NCI-H146 (cell line): Measurements from ENCODE around the gene GABRA5.
"Not testable (repeated sequence)": the region's sequence is repeated elsewhere in the genome, so short reads cannot be mapped to it uniquely, and the experiment has no call there.

ENCODE experiments used
- DNase-seq: peaks from one replicate; lab custom pipeline; 2025; lab: John Stamatoyannopoulos, UW

The GABRA5 gene

GRCh38 chr15:26866298-26867199 is at the start of gene GABRA5:
GABRA5 (plus strand) TSS chr15:26867062; CDS start chr15:26869249, 2,187 bp downstream.
- DNase-seq, result peak; percentile 3

DNA sequence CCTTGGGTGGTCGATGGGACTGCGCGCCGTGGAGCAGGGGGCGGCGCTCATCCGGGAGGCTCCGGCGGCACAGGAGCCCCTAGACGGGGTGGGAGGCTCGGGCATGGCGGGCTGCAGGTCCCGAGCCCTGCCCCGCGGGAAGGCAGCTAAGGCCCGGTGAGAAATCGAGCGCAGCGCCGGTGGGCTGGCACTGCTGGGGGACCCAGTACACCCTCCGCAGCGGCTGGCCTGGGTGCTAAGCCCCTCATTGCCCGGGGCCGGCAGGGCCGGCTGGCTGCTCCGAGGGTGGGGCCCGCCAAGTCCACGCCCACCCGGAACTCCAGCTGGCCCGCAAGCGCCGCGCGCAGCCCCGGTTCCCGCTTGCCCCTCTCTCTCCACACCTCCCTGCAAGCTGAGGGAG is 35.7 kb upstream of the GABRA5 start:
- DNase-seq, result not testable (repeated sequence)

DNA sequence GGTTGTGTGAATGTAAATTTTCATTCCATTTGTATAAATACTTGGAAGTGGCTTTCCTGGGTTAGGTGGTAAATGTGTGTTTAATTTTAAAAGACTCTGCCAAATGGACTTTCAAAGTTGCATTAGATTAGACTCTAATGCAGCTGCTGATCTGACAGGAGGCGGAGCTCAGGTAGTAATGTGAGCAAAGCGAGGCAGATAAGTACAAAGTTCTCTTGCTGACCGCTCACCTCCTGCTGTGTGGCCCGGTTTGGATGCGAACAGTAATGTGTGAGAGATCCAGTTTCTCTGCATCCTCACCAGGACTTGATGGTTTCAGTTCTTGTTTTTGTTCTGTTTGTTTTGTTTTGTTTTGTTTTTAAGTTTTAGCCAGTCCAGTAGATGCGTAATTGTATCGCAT is 34.9 kb upstream of the GABRA5 start:
- no peak for DNase-seq

- no peak for DNase-seq
Measured at GRCh38 chr15:26838742-26839460, 28.0 kb upstream of the GABRA5 start.

- DNase-seq, result no peak
Measured at GRCh38 chr15:26841514-26841913, 25.3 kb upstream of the GABRA5 start.

DNA sequence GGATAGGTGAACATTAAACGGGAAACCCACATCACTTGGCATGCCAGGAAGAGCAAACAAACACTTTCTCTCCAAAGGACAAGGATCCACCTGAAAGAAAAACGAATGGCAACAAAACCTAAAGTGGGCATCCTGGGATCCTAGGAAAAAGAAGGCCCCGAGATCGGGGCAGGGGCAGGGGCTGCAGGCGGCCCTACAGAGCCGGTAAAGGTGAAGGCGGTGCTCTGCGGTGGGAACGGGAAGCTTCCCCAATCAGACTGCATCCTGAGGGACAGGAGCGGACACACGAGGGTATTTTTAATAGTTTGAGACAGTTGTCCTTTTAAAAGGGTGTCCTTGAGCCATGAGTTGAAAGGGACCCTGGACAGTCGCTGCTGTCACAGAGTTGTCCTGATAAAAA is 24.9 kb upstream of the GABRA5 start:
- no peak for DNase-seq

GRCh38 chr15:26842391-26842790 is 24.5 kb upstream of the GABRA5 start:
- DNase-seq, result no peak

GRCh38 chr15:26844901-26845300 is 22.0 kb upstream of the GABRA5 start:
- DNase-seq, result no peak

DNA sequence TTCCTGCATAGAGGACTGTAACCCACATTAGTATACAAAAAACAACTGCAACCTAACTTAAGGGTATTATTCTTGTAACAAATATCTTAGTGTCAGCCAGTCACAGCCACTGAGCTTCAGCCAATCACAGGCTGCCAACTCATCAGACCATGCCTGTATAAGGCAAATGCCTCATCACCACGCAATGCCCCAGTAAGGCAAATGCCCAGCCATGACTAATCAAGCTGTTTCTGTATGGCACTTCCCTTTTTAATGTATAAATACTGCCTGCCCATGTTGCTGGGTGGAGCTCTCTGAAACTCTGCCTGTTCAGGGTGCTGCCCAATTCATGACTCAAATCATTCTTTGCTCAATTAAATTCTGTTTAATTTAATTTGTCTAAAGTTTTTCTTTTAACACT is 18.4 kb upstream of the GABRA5 start:
- DNase-seq, result no peak

DNA sequence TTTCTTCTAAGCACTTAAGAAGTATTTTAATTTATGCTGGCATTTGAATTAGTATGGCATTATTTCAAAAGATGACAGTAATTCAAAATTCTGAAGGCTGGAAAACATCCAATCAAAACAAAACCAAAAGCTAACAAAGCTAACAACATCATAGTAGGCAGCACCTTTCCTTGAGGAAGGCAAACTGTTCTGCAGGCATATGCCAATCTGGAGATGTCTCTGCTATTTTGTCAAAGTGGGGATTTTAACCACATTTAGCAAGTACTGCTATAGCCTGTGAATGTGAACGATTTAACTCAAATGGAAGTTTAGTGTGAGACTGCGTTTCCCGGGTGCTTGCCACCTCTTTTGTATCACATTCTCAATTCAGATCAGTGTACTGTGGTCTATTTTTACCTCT is 16.7 kb upstream of the GABRA5 start:
- no peak for DNase-seq

DNA sequence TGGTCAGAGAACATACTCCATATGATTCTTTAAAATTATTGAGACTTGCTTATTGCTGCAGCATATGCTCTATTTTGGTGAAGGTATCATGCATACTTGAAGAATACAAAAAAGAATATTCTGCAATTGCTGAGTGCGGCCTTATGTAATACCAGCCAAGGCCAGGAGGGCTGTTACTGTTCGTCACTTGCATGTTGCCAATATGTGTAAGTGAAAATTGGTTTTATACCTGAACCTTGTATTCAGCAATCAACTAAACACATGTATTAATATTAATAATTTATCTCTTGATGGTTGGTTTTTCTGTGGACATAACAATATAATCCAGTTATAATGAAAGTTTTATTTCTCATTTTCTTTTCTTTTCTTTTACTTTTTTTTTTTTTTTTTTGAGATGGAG is 13.9 kb upstream of the GABRA5 start:
- no peak for DNase-seq

DNA sequence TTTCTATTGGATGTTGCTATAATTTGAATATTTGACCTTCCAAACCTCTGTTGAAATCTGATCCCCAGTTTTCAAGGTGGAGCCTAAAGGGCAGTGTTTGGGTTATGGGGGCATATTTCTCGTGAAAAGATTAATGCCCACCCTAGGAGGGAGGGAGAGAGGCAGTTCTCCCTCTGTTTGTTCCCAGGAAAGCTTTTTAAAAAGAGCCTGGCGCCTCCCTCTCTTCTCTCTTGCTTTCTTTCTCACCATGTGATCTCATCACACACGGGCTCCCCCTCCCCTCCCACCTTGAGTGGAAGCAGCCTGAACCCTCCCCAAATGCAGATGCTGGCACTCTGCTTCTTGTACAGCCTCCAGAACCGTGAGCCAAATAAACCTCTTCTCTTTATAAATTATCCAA is 12.4 kb upstream of the GABRA5 start:
- no peak for DNase-seq

GRCh38 chr15:26864664-26865191 is 2.1 kb upstream of the GABRA5 start:
- DNase-seq, result no peak

GRCh38 chr15:26867200-26868007 is 542 bp downstream of the GABRA5 start:
- no peak for DNase-seq

- no peak for DNase-seq
Measured at GRCh38 chr15:26868029-26868685, 1.3 kb downstream of the GABRA5 start.

GRCh38 chr15:26869628-26870027 is 2.8 kb downstream of the GABRA5 start:
- no peak for DNase-seq

DNA sequence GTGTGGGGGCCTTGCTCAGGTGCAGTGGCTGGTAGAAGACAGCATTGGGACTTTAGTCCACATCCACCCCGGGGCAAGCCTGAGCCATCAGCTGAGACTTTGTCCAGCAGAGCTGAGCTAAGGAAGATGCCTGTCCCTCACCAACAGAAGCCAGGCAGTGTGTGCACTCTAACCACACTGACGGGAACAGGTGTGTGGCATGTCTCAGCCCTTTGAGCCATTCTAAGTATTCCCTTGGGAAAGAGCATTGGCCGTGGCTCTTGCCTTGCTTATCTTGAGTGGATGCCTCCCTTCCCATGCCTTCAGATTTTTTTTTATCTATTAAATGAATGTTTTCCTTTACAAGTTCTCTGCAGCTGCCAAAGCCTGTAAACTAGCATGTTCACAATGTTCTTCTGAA is 3.5 kb downstream of the GABRA5 start:
- no peak for DNase-seq

- no peak for DNase-seq
Measured at GRCh38 chr15:26872206-26872605, 5.3 kb downstream of the GABRA5 start.

DNA sequence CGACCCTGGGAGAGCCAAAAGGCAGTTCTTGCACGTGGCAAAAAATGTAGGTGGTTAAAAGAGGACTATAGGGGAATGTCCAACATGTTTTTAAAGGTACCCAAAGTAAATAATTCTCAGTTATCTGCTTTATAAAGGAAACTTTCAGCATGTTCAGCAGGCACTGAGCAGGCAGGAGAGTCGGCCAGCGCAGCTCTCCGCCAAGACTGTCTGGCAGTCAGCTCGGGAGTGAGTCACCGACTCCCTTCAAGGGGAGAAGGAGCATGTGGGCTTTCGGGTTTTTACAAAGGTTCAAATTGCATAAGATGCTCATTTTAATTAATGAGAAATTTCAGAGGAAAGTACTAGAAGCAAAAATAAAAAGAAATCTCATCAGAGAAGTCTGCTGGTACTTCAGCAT is 7.0 kb downstream of the GABRA5 start:
- no peak for DNase-seq

GRCh38 chr15:26874774-26875475 is 8.1 kb downstream of the GABRA5 start:
- DNase-seq, result no peak

- DNase-seq, result no peak
Measured at GRCh38 chr15:26875476-26875850, 8.6 kb downstream of the GABRA5 start.
